Transverse colon (tissue), 4 donors: Measurements from ENCODE around the gene PRKAR1B. TPM values are rescaled to one million over a fixed set of nuclear protein-coding genes. Genes with fewer than 3 reads are reported as not detected.

Experiments used
- DNase-seq: peaks from one replicate; pipeline ENCODE4 v3.0.0-alpha.2; 2019
- H3K27ac ChIP-seq, 4 donors: fragments of 200-600 bp; sonication (generic); 2 replicates each; pipeline ENCODE4 v1.5.1; 2016 to 2018; ENCODE audit warnings: inconsistent platforms in 4 of 4
- H3K27me3 ChIP-seq: fragments of 200-600 bp; sonication (generic); 2 replicates; pipeline ENCODE4 v1.5.1; 2017; ENCODE audit warnings: inconsistent platforms
- H3K36me3 ChIP-seq, 4 donors: fragments of 200-600 bp; sonication (generic); 2 replicates each; pipeline ENCODE4 v1.5.1; 2017 to 2019; ENCODE audit warnings: inconsistent platforms in 4 of 4
- H3K4me1 ChIP-seq, 4 donors: fragments of 200-600 bp; sonication (generic); 2 replicates each; pipeline ENCODE4 v1.5.1; 2017 to 2020; ENCODE audit warnings: inconsistent platforms in 4 of 4
- H3K4me3 ChIP-seq, 4 donors: fragments of 200-600 bp; sonication (generic); 1 replicate in 1 of 4; 2 replicates in 3 of 4; pipeline versions ENCODE4 v1.5.1 to v1.6.1; 2017 to 2019; ENCODE audit warnings: inconsistent platforms in 4 of 4
- H3K9me3 ChIP-seq, 2 donors: fragments of 200-600 bp; sonication (generic); 2 replicates each; pipeline ENCODE4 v1.5.1; 2017 to 2019; ENCODE audit warnings: inconsistent platforms in 2 of 2
- CTCF ChIP-seq, 5 experiments: fragments of 200-600 bp in 3 of 5; fragments of 450-650 bp in 2 of 5; sonication (generic) in 3 of 5; IDR thresholded peaks; 1 replicate in 2 of 5; 2 replicates in 3 of 5; pipeline ENCODE4 v1.5.1; 2016 to 2017; ENCODE audit warnings: antibody characterized with exemption in 5 of 5, inconsistent platforms in 3 of 5, mild to moderate bottlenecking in 2 of 5, moderate library complexity in 1 of 5
- EP300 ChIP-seq: sonication (generic); formaldehyde crosslinking; IDR thresholded peaks from one replicate; pipeline ENCODE4 v1.6.1; 2017; ENCODE audit warnings: antibody characterized with exemption, low read depth
- POLR2A ChIP-seq: fragments of 450-650 bp; IDR thresholded peaks from one replicate; pipeline ENCODE4 v1.6.1; 2016; ENCODE audit warnings: antibody characterized with exemption, mild to moderate bottlenecking, moderate library complexity
- POLR2AphosphoS5 ChIP-seq, 3 donors: sonication (generic); formaldehyde crosslinking; IDR thresholded peaks; one replicate each; pipeline ENCODE4 v1.6.1; 2016; ENCODE audit warnings: antibody characterized with exemption in 3 of 3
- WGBS, 2 donors: methylation state at CpG; one replicate each; pipeline ENCODE4 v1.1.5; 2018; ENCODE audit warnings: low coverage in 1 of 2; 5-methylcytosine and 5-hydroxymethylcytosine counted together
- in situ Hi-C, 4 donors: fragments of 200-750 bp; cut with MboI; loops; one replicate each; pipeline versions ENCODE4 v1.15.0 to v1.15.1; 2017; ENCODE audit warnings: low sequenced_read_pairs in 3 of 4, low pct_ligation_motif_present in 1 of 4, low pct_unique_long_range_greater_than_20kb in 1 of 4
- intact Hi-C: fragments of 100-400 bp; cut with DNase I; formaldehyde crosslinking; loops from one replicate; pipeline ENCODE4 v1.15.1; 2023; ENCODE audit warnings: low total_unique reads
- total RNA-seq, 4 donors: library from RNA; depleted of rRNA; stranded (reverse); fragments of >200 nt; gene quantifications; one replicate each; pipeline ENCODE4 v1.1.0, GENCODE V29; 2016

Gene PRKAR1B
- total RNA-seq, 4 donors from 2014 or later, result 15.7 to 53.9 (median 16.9) TPM

- Histone ChIP-seq H3K4me3 (peak overlapping the region in 1 of 4 donors; percentile 27), H3K36me3 (no peaks in the 10 kb centered on the region), H3K9me3 (no peaks in the 10 kb centered on the region), H3K27ac (peak overlapping the region; percentile 68 to 85 (median 81)), H3K27me3 (no peaks in the 10 kb centered on the region), H3K4me1 (peaks cover 4 to 35% (median 8%) of the 10 kb centered on the region in 4 donors)
- intact Hi-C loops (no loop called here), in situ Hi-C loops (no loop called here)
- 60% methylated on average over 28 of the region's 37 CpGs; no CpG with 5 or more reads in 1 of the 2 donors for WGBS, 2 donors
- DNase-seq, result peak; percentile 82
- TF ChIP-seq POLR2A, result peak; percentile 66
- no peak for TF ChIP-seq EP300
- TF ChIP-seq POLR2AphosphoS5 (IDR thresholded peaks at IDR 0.05), result peak; percentile 55 to 67 (median 66)
Measured at GRCh38 chr7:604001-604883, 122.8 kb downstream of the PRKAR1B start.

GRCh38 chr7:603152-603951 is 123.7 kb downstream of the PRKAR1B start:
- Histone ChIP-seq H3K27me3 (no peaks in the 10 kb centered on the region), H3K9me3 (no peaks in the 10 kb centered on the region), H3K27ac (peak overlapping the region; percentile 68 to 85 (median 81)), H3K4me3 (no peak overlapping the region), H3K4me1 (peaks cover 4 to 35% (median 8%) of the 10 kb centered on the region in 4 donors), H3K36me3 (no peaks in the 10 kb centered on the region)
- intact Hi-C loops, result no loop called here
- DNase-seq, result no peak
- in situ Hi-C loops, result no loop called here
- 87 to 94% methylated on average over 10 to 12 of the region's 12 CpGs for WGBS, 2 donors
- TF ChIP-seq EP300 (no peak), CTCF (IDR thresholded peaks at IDR 0.05) (no peak), POLR2AphosphoS5 (IDR thresholded peaks at IDR 0.05) (no peak), POLR2A (no peak)

- peak; percentile 21 for DNase-seq
- Histone ChIP-seq H3K4me1 (peaks cover 4 to 35% (median 8%) of the 10 kb centered on the region in 4 donors), H3K27ac (peak overlapping the region; percentile 68 to 85 (median 81)), H3K4me3 (no peak overlapping the region), H3K27me3 (no peaks in the 10 kb centered on the region), H3K36me3 (no peaks in the 10 kb centered on the region), H3K9me3 (no peaks in the 10 kb centered on the region)
- intact Hi-C loops, result no loop called here
- in situ Hi-C loops, result no loop called here
- TF ChIP-seq POLR2AphosphoS5 (IDR thresholded peaks at IDR 0.05) (no peak), CTCF (IDR thresholded peaks at IDR 0.05) (no peak), POLR2A (no peak), EP300 (no peak)
- 68 to 80% methylated on average over 1 to 38 of the region's 38 CpGs for WGBS, 2 donors
Measured at GRCh38 chr7:602341-603141, 124.5 kb downstream of the PRKAR1B start.

GRCh38 chr7:601595-602340 is 125.3 kb downstream of the PRKAR1B start:
- in situ Hi-C loops (no loop called here), intact Hi-C loops (no loop called here)
- Histone ChIP-seq H3K4me1 (peaks cover 4 to 35% (median 8%) of the 10 kb centered on the region in 4 donors), H3K27me3 (no peaks in the 10 kb centered on the region), H3K4me3 (no peak overlapping the region), H3K27ac (peak overlapping the region; percentile 68 to 85 (median 81)), H3K9me3 (no peaks in the 10 kb centered on the region), H3K36me3 (no peaks in the 10 kb centered on the region)
- 46% methylated on average over 24 of the region's 39 CpGs; no CpG with 5 or more reads in 1 of the 2 donors for WGBS, 2 donors
- peak; percentile 61 for DNase-seq
- TF ChIP-seq POLR2AphosphoS5 (IDR thresholded peaks at IDR 0.05), result peak in 1 of 3 donors; percentile 12
- TF ChIP-seq EP300, result no peak
